ENCODE data around the gene SCN2B. TPM values are rescaled to one million over a fixed set of nuclear protein-coding genes. Genes with fewer than 3 reads are reported as not detected.

SCN2B gene
- total RNA-seq, 4 donors from 2014 or later = 0.14 to 0.37 TPM; not detected in 2

- H3K27ac ChIP-seq = no peak overlapping the region
- no peak for TF ChIP-seq EP300 (IDR thresholded peaks at IDR 0.05; ENCODE audit: low read depth)
- TF ChIP-seq CTCF (IDR thresholded peaks at IDR 0.05) = peak; percentile 76 to 92 (median 89)
- DNase-seq = peak; percentile 72
- WGBS, 2 donors (ENCODE audit: low coverage in 1 of 2) = 7% methylated on average over 26 of the region's 29 CpGs; no CpG with 5 or more reads in 1 of the 2 donors
- H3K4me3 ChIP-seq = no peak overlapping the region
- peaks cover 28% of the 10 kb centered on the region for H3K27me3 ChIP-seq
- no peaks in the 10 kb centered on the region for H3K36me3 ChIP-seq
- in situ Hi-C loops (cut with MboI; ENCODE audit: low pct_ligation_motif_present in 1 of 4, low pct_unique_long_range_greater_than_20kb in 1 of 4, low sequenced_read_pairs in 3 of 4) = no loop called here
- H3K9me3 ChIP-seq = no peaks in the 10 kb centered on the region
- intact Hi-C loops (cut with DNase I; ENCODE audit: low total_unique reads) = loop anchor here (2.0 kb wide), 1 partner anchor 27 kb away; no protein-coding TSS in a partner anchor
- peaks cover 0 to 7% (median 2%) of the 10 kb centered on the region in 4 donors for H3K4me1 ChIP-seq
Observed at GRCh38 chr11:118171269-118172062, 5.0 kb downstream of the SCN2B start.

DNA sequence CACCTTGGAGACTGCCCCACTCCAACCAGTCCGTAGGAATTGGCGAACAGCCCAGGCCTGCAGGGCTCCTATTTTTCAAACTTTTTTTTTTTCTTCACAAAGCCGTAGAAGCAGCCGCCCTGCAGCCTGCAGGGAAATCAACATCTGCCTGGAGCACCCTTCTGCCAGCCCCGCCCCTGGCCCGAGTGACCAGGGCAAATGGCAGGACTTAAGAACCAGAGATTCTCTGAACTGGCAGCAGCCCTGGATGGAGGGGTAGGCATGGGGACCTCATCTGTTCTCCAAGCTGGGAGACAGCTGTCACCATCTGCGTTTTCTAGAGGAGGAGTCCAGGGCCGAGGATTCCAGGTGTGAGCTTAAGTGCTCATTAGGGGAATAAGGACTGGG, 5.6 kb downstream of the SCN2B start:
- WGBS, 2 donors (ENCODE audit: low coverage in 1 of 2) = 54 to 100% methylated on average over 1 to 8 of the region's 8 CpGs
- no peak for TF ChIP-seq CTCF (IDR thresholded peaks at IDR 0.05)
- no peak for TF ChIP-seq POLR2A (IDR thresholded peaks at IDR 0.05)
- no peak for TF ChIP-seq POLR2AphosphoS5 (IDR thresholded peaks at IDR 0.05)
- no peak for TF ChIP-seq EP300 (IDR thresholded peaks at IDR 0.05; ENCODE audit: low read depth)
- intact Hi-C loops (cut with DNase I; ENCODE audit: low total_unique reads) = loop anchor here (2.0 kb wide), 1 partner anchor 26 kb away; no protein-coding TSS in a partner anchor

GRCh38 chr11:118170231-118170630, 6.2 kb downstream of the SCN2B start:
- Histone ChIP-seq H3K4me3 (no peak overlapping the region), H3K9me3 (no peaks in the 10 kb centered on the region), H3K36me3 (no peaks in the 10 kb centered on the region), H3K4me1 (peaks cover 0 to 5% (median 0%) of the 10 kb centered on the region in 4 donors), H3K27ac (no peak overlapping the region), H3K27me3 (peaks cover 20% of the 10 kb centered on the region)
- in situ Hi-C loops (cut with MboI; ENCODE audit: low pct_ligation_motif_present in 1 of 4, low pct_unique_long_range_greater_than_20kb in 1 of 4, low sequenced_read_pairs in 3 of 4) = no loop called here
- WGBS, 2 donors (ENCODE audit: low coverage in 1 of 2) = 84% methylated on average over 9 of the region's 9 CpGs; no CpG with 5 or more reads in 1 of the 2 donors
- DNase-seq = no peak
- TF ChIP-seq POLR2AphosphoS5 (IDR thresholded peaks at IDR 0.05) (no peak), CTCF (IDR thresholded peaks at IDR 0.05) (no peak), POLR2A (IDR thresholded peaks at IDR 0.05) (no peak), EP300 (IDR thresholded peaks at IDR 0.05; ENCODE audit: low read depth) (no peak)
- intact Hi-C loops (cut with DNase I; ENCODE audit: low total_unique reads) = loop anchor here (2.0 kb wide), 1 partner anchor 25 kb away; no protein-coding TSS in a partner anchor

More for the DNA sequence above, 5.6 kb downstream of the SCN2B start:
- H3K9me3 ChIP-seq = no peaks in the 10 kb centered on the region
- no peaks in the 10 kb centered on the region for H3K36me3 ChIP-seq
- H3K4me1 ChIP-seq = peaks cover 0 to 5% (median 2%) of the 10 kb centered on the region in 4 donors
- no peak for DNase-seq
- in situ Hi-C loops (cut with MboI; ENCODE audit: low pct_ligation_motif_present in 1 of 4, low pct_unique_long_range_greater_than_20kb in 1 of 4, low sequenced_read_pairs in 3 of 4) = no loop called here
- peaks cover 23% of the 10 kb centered on the region for H3K27me3 ChIP-seq
- H3K27ac ChIP-seq = no peak overlapping the region
- no peak overlapping the region for H3K4me3 ChIP-seq

DNA sequence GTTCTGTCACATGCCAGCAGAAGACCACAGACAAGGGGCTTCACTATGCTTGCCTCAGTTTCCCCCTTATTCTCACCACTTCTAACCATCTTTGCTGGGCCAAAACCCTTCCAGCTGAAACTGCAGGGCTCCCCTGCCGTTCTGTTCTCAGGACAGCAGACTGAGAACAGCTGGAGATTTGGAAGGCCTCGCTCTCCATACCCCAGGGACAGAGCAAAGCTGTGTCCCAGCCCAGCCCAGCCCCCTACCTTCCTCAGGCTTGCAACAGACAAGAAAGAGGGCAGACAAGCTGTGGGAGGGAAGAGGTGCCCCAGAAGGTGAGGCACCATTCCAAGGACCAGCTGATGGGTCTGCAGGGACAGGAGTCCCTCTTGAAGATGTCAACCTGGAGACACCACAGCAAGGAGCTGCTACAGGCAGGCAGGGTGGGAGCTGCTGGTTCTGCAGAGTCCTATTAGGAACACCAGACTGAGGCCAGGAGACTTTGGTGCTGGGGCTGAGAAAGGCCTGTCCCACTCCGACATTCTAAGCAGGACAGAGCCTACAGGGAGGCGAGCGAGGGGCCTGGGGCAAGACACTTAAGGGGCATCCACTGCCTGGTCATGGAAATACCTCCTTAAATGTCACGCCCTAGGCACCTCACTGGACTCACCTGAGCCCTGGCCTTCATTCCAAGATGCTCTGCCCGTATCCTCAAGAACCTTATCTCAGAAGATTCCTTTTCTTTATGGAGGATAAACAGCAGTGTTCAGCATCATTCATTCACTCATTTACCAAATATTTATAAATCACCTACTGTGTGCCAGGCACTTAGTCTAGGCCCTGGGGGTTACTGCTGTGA, 6.9 kb downstream of the SCN2B start:
- 81 to 100% methylated on average over 1 to 7 of the region's 7 CpGs for WGBS, 2 donors (ENCODE audit: low coverage in 1 of 2)
- Histone ChIP-seq H3K27ac (no peak overlapping the region), H3K4me3 (no peak overlapping the region), H3K9me3 (no peaks in the 10 kb centered on the region), H3K4me1 (peaks cover 0 to 5% (median 0%) of the 10 kb centered on the region in 4 donors), H3K36me3 (no peaks in the 10 kb centered on the region), H3K27me3 (peaks cover 20% of the 10 kb centered on the region)
- in situ Hi-C loops (cut with MboI; ENCODE audit: low pct_ligation_motif_present in 1 of 4, low pct_unique_long_range_greater_than_20kb in 1 of 4, low sequenced_read_pairs in 3 of 4) = no loop called here
- DNase-seq = no peak
- intact Hi-C loops (cut with DNase I; ENCODE audit: low total_unique reads) = loop anchor here (2.0 kb wide), 1 partner anchor 25 kb away; no protein-coding TSS in a partner anchor
- TF ChIP-seq POLR2A (IDR thresholded peaks at IDR 0.05) (no peak), EP300 (IDR thresholded peaks at IDR 0.05; ENCODE audit: low read depth) (no peak), CTCF (IDR thresholded peaks at IDR 0.05) (no peak), POLR2AphosphoS5 (IDR thresholded peaks at IDR 0.05) (no peak)

Data from transverse colon (tissue), 4 donors.